GM23338 (cell line): ENCODE results near the gene DYNLT5. TPM values are rescaled to one million over a fixed set of nuclear protein-coding genes. Genes with fewer than 3 reads are reported as not detected.

Source experiments
- ATAC-seq: fragments of 200-7000 bp; cut with Tn5 transposase; 3 replicates; pipeline ENCODE4 v1.9.1; 2020
- DNase-seq: peaks from one replicate; pipeline ENCODE4 v3.0.0-alpha.2; 2015; ENCODE audit warnings: low spot score
- H2AFZ ChIP-seq: fragments of 200-600 bp; sonication (generic); 2 replicates; pipeline ENCODE4 v1.8.0; 2016; ENCODE audit warnings: antibody characterized with exemption, mild to moderate bottlenecking, moderate library complexity
- H3F3A ChIP-seq: fragments of 200-600 bp; sonication (generic); replicated peaks from 2 replicates; pipeline ENCODE4 v1.8.0; 2017; ENCODE audit warnings: antibody characterized with exemption, mixed run types, low read depth
- H3K27ac ChIP-seq: fragments of 200-600 bp; sonication (generic); 2 replicates; pipeline ENCODE4 v1.6.1; 2016; ENCODE audit warnings: low read depth
- H3K27me3 ChIP-seq: fragments of 200-600 bp; sonication (generic); 2 replicates; pipeline ENCODE4 v1.8.0; 2016; ENCODE audit warnings: mild to moderate bottlenecking, mixed run types, moderate library complexity; ENCODE audit not compliant: insufficient read depth
- H3K36me3 ChIP-seq: fragments of 200-600 bp; sonication (generic); 2 replicates; pipeline ENCODE4 v1.8.0; 2016; ENCODE audit warnings: mild to moderate bottlenecking; ENCODE audit not compliant: insufficient read depth
- H3K4me1 ChIP-seq: fragments of 200-600 bp; sonication (generic); 2 replicates; pipeline ENCODE4 v1.8.0; 2016; ENCODE audit warnings: mild to moderate bottlenecking, moderate library complexity; ENCODE audit not compliant: insufficient read depth
- H3K4me2 ChIP-seq: fragments of 200-600 bp; sonication (generic); 2 replicates; pipeline ENCODE4 v1.7.1; 2017; ENCODE audit warnings: mixed run types
- H3K4me3 ChIP-seq: fragments of 200-600 bp; sonication (generic); 2 replicates; pipeline ENCODE4 v1.6.1; 2016; ENCODE audit warnings: mixed run types
- H3K79me2 ChIP-seq: fragments of 200-600 bp; sonication (generic); replicated peaks from 2 replicates; pipeline ENCODE4 v1.8.0; 2017; ENCODE audit warnings: mild to moderate bottlenecking; ENCODE audit not compliant: insufficient read depth
- H3K9me2 ChIP-seq: fragments of 200-600 bp; sonication (generic); 2 replicates; pipeline ENCODE4 v1.8.0; 2017; ENCODE audit not compliant: insufficient read depth
- H4K20me1 ChIP-seq: fragments of 200-600 bp; sonication (generic); replicated peaks from 2 replicates; pipeline ENCODE4 v1.8.0; 2017; ENCODE audit warnings: mild to moderate bottlenecking; ENCODE audit not compliant: insufficient read depth
- H3K27ac Mint-ChIP-seq: 2 replicates; pipeline ENCODE4 v1.8.0; 2020; ENCODE audit warnings: inconsistent platforms, mild to moderate bottlenecking, moderate library complexity, mixed read lengths
- H3K27me3 Mint-ChIP-seq: 3 replicates; pipeline ENCODE4 v1.8.0; 2022; ENCODE audit warnings: low read depth, mild to moderate bottlenecking, moderate library complexity, mixed read lengths, inconsistent platforms; ENCODE audit not compliant: insufficient read depth, poor library complexity
- H3K36me3 Mint-ChIP-seq: 3 replicates; pipeline ENCODE4 v1.8.0; 2021; ENCODE audit warnings: low read depth, mild to moderate bottlenecking, inconsistent platforms, moderate library complexity, mixed read lengths
- H3K4me1 Mint-ChIP-seq: 3 replicates; pipeline ENCODE4 v1.8.0; 2020; ENCODE audit warnings: mild to moderate bottlenecking, inconsistent platforms, mixed read lengths
- H3K4me3 Mint-ChIP-seq: 3 replicates; pipeline ENCODE4 v1.8.0; 2021; ENCODE audit warnings: moderate library complexity, mild to moderate bottlenecking, inconsistent platforms, mixed read lengths
- H3K9me3 Mint-ChIP-seq: 3 replicates; pipeline ENCODE4 v1.8.0; 2020; ENCODE audit warnings: moderate library complexity, mild to moderate bottlenecking, inconsistent platforms, mixed read lengths
- CREB1 ChIP-seq: fragments of 250-450 bp; sonication (Bioruptor Pico); IDR thresholded peaks from 2 replicates; pipeline ENCODE4 v1.5.0; 2020; ENCODE audit warnings: low read depth, mild to moderate bottlenecking, moderate library complexity
- CTCF ChIP-seq, 2 experiments: fragments of 200-600 bp in 1 of 2; sonication (generic) in 1 of 2; conservative IDR thresholded peaks; 2 replicates each; pipeline versions ENCODE4 v1.5.1 to v1.6.1; 2016 to 2017; ENCODE audit warnings: antibody characterized with exemption in 2 of 2, low read depth in 2 of 2, mild to moderate bottlenecking in 2 of 2, moderate library complexity in 1 of 2
- ETS1 ChIP-seq: IDR thresholded peaks from 2 replicates; pipeline ENCODE4 v1.6.1; 2016; ENCODE audit warnings: antibody characterized with exemption
- EZH2 ChIP-seq: fragments of 200-600 bp; sonication (generic); IDR thresholded peaks from one replicate; pipeline ENCODE4 v1.8.0; 2017; ENCODE audit warnings: antibody characterized with exemption, mild to moderate bottlenecking, low read depth; ENCODE audit not compliant: unreplicated experiment
- EZH2phosphoT487 ChIP-seq: fragments of 200-600 bp; sonication (generic); IDR thresholded peaks from one replicate; pipeline ENCODE4 v1.8.1; 2018; ENCODE audit warnings: antibody characterized with exemption; ENCODE audit not compliant: unreplicated experiment
- JUNB ChIP-seq: IDR thresholded peaks from one replicate; pipeline ENCODE4 v1.6.1; 2016; ENCODE audit warnings: antibody characterized with exemption; ENCODE audit not compliant: unreplicated experiment
- NANOG ChIP-seq: IDR thresholded peaks from 2 replicates; pipeline ENCODE4 v1.6.1; 2016; ENCODE audit warnings: antibody characterized with exemption, borderline replicate concordance
- POLR2AphosphoS5 ChIP-seq: IDR thresholded peaks from 2 replicates; pipeline ENCODE4 v1.6.1; 2016; ENCODE audit warnings: antibody characterized with exemption, low read depth
- REST ChIP-seq: IDR thresholded peaks from one replicate; pipeline ENCODE4 v1.6.1; 2018; ENCODE audit warnings: antibody characterized with exemption; ENCODE audit not compliant: unreplicated experiment
- STAT1 ChIP-seq: IDR thresholded peaks from one replicate; pipeline ENCODE4 v1.6.1; 2016; ENCODE audit warnings: antibody characterized with exemption; ENCODE audit not compliant: unreplicated experiment
- ZNF114 ChIP-seq: fragments of 250-450 bp; sonication (Bioruptor Pico); IDR thresholded peaks from 2 replicates; pipeline ENCODE4 v1.5.0; 2020; ENCODE audit warnings: mild to moderate bottlenecking, moderate library complexity
- ZNF331 ChIP-seq: fragments of 250-450 bp; sonication (Bioruptor Pico); IDR thresholded peaks from 2 replicates; pipeline ENCODE4 v1.5.0; 2020; ENCODE audit warnings: low read depth, mild to moderate bottlenecking, moderate library complexity
- ZNF462 ChIP-seq: fragments of 250-450 bp; sonication (Bioruptor Pico); IDR thresholded peaks from 2 replicates; pipeline ENCODE4 v1.5.0; 2020; ENCODE audit warnings: mild to moderate bottlenecking, moderate library complexity
- polyA plus RNA-seq: library from polyadenylated mRNA; unstranded; fragments of >200 nt; fragmentation: Nextera tagmentation; extraction: Ambion mirVana; gene quantifications from 2 replicates; pipeline ENCODE4 v1.2.1, GENCODE V29; 2016
- total RNA-seq: library from RNA; depleted of rRNA; stranded (reverse); fragments of >200 nt; shearing (Covaris generic); gene quantifications from 2 replicates; pipeline ENCODE4 v1.2.3, GENCODE V29; 2014

DYNLT5 gene
- total and polyA plus RNA-seq, 2 experiments from 2014 or later = 0.95 to 2.8 TPM

DNA sequence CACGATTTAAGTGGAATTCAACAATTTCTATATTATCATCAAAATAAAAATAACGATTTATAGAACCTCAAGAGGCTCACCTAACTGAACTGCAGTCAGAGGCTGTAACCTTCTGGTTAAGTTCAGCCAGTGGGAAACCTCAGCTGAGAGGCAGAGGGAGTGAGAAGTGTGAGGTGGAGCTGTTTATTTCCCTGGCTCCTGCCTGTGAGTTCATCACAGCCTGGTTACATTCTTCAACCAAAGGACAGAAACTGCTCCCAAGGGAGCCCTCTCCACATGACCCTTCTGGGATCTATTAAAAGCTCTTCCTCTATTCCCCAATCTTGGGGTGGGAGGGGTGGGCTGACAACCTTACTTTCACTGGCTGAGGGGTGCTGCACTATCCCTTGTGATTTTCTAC is 22.2 kb downstream of the DYNLT5 start:
- H3K27me3 ChIP-seq = no peaks in the 10 kb centered on the region
- DNase-seq (no peak), ATAC-seq (no peak)
- H3F3A ChIP-seq = no peaks in the 10 kb centered on the region
- H3K4me1 Mint-ChIP-seq = no peaks in the 10 kb centered on the region
- H3K4me3 ChIP-seq = no peak overlapping the region
- H3K4me2 ChIP-seq = no peak overlapping the region
- no peaks in the 10 kb centered on the region for H3K79me2 ChIP-seq
- no peak overlapping the region for H2AFZ ChIP-seq
- H3K36me3 ChIP-seq = no peaks in the 10 kb centered on the region
- H3K27ac ChIP-seq = no peak overlapping the region
- no peaks in the 10 kb centered on the region for H4K20me1 ChIP-seq
- H3K9me3 Mint-ChIP-seq = peaks cover 3% of the 10 kb centered on the region
- no peaks in the 10 kb centered on the region for H3K4me1 ChIP-seq
- no peaks in the 10 kb centered on the region for H3K9me2 ChIP-seq
- no peaks in the 10 kb centered on the region for H3K27me3 Mint-ChIP-seq
- no peak for TF ChIP-seq ZNF114
- no peak for TF ChIP-seq REST
- no peak for TF ChIP-seq POLR2AphosphoS5
- no peak for TF ChIP-seq CREB1 (CRISPR knock-in tag)
- no peak for TF ChIP-seq ZNF331 (CRISPR knock-in tag)
- TF ChIP-seq EZH2 = no peak
- TF ChIP-seq ETS1 = no peak
- no peak for TF ChIP-seq JUNB
- TF ChIP-seq ZNF462 (CRISPR knock-in tag) = no peak
- no peak for TF ChIP-seq EZH2phosphoT487
- no peak for TF ChIP-seq CTCF (conservative IDR thresholded peaks at IDR 0.05; ENCODE audit: low read depth in 2 of 2)
- TF ChIP-seq STAT1 = no peak
- no peak for TF ChIP-seq NANOG
- no peak overlapping the region for H3K27ac Mint-ChIP-seq
- H3K4me3 Mint-ChIP-seq = no peak overlapping the region
- H3K36me3 Mint-ChIP-seq = peaks cover 3% of the 10 kb centered on the region; the same call in 2 of the 3 replicates
